ENCODE measurements around the gene LNP1.

DNA sequence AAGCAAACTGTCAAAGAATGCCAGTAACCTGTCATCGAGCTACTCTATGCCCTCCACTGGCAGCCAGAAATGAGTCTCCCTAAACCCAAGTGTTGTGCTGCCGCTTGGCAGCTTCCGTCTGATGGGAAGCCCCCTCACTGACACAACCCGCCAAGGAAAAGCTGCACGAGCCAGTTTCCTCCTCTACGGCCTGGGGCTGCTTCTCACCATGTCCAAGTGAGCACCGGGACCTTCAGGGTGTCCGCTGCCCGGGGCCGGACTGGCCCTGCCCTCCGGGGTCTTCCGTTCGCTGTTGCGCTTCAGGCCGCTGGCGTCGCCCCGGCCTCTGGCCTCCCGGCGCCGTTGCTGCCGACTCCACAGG, 940 bp upstream of the LNP1 start:
- TF ChIP-seq CTCF (conservative IDR thresholded peaks at IDR 0.05 in 1 of 2, IDR thresholded peaks at IDR 0.05 in 1 of 2; ENCODE audit: low read depth in 1 of 2, low read length in 2 of 2): no peak
- no peak for TF ChIP-seq EZH2 (IDR thresholded peaks at IDR 0.05; ENCODE audit: low read length, missing control alignments)

Data from fibroblast of lung (primary cell).